AG09309 (cell line): ENCODE results near the gene PCBP2.
"Not testable (repeated sequence)": the region's sequence is repeated elsewhere in the genome, so short reads cannot be mapped to it uniquely, and the experiment has no call there.

ENCODE experiments used
- DNase-seq: peaks from one replicate; pipeline ENCODE4 v3.0.0-alpha.2; 2010; ENCODE audit warnings: low read depth
- H3K4me3 ChIP-seq: 2 replicates; pipeline ENCODE4 v1.5.1; 2011; ENCODE audit warnings: mild to moderate bottlenecking, low read depth, low read length, moderate library complexity; ENCODE audit not compliant: control insufficient read depth
- CTCF ChIP-seq: IDR thresholded peaks from 2 replicates; pipeline ENCODE4 v1.5.1; 2011; ENCODE audit warnings: mild to moderate bottlenecking, low read depth, low read length, inconsistent platforms; ENCODE audit not compliant: insufficient read depth, control insufficient read depth; ENCODE audit errors: missing control alignments

The PCBP2 gene

GRCh38 chr12:53476769-53477209 is 24.9 kb downstream of the PCBP2 start:
- no peak overlapping the region for H3K4me3 ChIP-seq
- peak; percentile 27 for TF ChIP-seq CTCF
- DNase-seq: no peak

- no peak for TF ChIP-seq CTCF
- DNase-seq: no peak
- no peak overlapping the region for H3K4me3 ChIP-seq
Observed at GRCh38 chr12:53478865-53479264, 27.0 kb downstream of the PCBP2 start.

GRCh38 chr12:53479331-53479730 is 27.4 kb downstream of the PCBP2 start:
- no peak for TF ChIP-seq CTCF
- no peak for DNase-seq
- no peak overlapping the region for H3K4me3 ChIP-seq

GRCh38 chr12:53480491-53481442 is 28.9 kb downstream of the PCBP2 start:
- no peak for TF ChIP-seq CTCF
- H3K4me3 ChIP-seq: no peak overlapping the region

GRCh38 chr12:53481458-53481857 is 29.6 kb downstream of the PCBP2 start:
- H3K4me3 ChIP-seq: not testable (repeated sequence)
- peak; percentile 68 for DNase-seq

More at GRCh38 chr12:53480491-53481442, 28.9 kb downstream of the PCBP2 start:
- no peak for DNase-seq

- no peak for DNase-seq
- TF ChIP-seq CTCF: no peak
- no peak overlapping the region for H3K4me3 ChIP-seq
Observed at GRCh38 chr12:53481939-53482586, 30.2 kb downstream of the PCBP2 start.

GRCh38 chr12:53482626-53483168 is 30.8 kb downstream of the PCBP2 start:
- TF ChIP-seq CTCF: no peak

More at GRCh38 chr12:53482626-53483168, 30.8 kb downstream of the PCBP2 start:
- no peak for DNase-seq
- H3K4me3 ChIP-seq: no peak overlapping the region
